Measurements from ENCODE around the gene SHLD1.

The SHLD1 gene

DNA sequence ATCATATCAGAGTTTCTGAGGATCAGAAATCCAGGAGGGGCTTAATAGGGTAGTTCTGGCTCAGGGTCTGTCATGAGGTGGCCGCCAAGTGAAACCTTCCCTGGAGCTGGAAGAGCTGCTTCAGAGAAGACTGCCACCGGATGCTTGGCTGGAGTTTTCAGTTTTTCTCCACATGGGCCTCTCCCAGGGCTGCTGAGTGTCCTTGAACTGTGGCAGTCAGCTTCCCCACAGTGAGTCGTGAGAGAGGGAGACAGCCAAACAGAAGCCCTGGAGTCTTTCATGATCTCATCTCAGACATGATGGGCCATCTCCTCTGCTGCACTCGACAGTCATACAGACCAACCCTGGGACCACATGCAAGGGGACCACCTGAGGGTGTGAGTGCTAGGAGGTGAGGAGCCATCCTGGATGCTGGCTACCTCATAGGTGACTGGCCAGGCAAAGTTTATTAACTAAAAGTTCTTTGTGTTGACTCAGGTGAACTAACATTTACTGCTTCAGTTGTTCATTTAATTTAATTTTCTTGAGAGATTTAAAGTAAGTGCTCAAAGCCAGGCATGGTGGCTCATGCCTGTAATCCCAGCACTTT lies 71.5 kb downstream of the SHLD1 start:
- no peak for DNase-seq

DNA sequence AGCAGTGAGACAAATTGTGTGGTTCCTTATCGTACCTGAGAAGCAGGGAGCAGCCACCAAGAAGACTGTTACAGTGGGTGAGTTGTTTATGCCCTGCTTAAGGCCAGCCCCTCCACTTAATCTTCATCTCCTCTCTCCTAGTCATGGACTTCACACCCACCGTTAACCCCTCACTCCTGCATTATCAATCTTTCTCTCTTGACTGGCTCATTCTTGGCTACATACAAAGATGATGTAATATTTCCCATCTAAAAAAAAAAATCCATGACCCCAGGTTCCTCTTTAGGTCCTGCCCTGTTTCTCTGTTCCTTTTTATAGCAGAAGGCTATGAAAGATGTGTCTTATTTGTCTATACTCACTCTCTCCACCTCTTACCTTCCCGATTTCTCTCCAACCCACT lies 72.4 kb downstream of the SHLD1 start:
- peak; percentile 68 to 70 for DNase-seq

DNA sequence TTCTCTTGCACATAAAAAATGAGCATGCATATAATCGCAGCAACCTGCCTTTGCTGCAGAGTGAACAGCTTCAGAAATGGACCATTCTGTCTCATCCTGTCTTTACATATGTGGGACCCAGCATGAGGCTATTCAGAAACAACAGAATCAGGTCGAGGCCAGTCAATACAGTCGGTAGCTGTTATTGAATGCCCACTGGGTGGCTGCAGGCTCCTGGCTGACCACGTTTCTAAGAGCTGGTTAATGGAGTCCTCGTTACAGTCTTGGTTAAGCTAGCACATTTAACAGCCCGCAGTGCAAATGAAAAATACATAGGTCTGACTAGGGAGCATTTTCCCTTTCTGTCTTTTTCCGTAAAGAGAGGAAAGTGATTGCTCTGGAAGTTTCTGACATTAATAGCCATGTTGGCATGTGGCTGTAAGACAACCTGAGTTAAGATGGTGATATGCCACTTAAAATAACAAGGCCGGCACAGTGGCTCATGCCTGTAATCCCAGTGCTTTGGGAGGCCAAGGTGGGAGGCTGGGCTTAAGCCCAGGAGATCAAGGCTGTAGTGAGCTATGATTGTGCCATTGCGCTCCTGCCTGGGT lies 75.0 kb downstream of the SHLD1 start:
- DNase-seq: no peak

DNA sequence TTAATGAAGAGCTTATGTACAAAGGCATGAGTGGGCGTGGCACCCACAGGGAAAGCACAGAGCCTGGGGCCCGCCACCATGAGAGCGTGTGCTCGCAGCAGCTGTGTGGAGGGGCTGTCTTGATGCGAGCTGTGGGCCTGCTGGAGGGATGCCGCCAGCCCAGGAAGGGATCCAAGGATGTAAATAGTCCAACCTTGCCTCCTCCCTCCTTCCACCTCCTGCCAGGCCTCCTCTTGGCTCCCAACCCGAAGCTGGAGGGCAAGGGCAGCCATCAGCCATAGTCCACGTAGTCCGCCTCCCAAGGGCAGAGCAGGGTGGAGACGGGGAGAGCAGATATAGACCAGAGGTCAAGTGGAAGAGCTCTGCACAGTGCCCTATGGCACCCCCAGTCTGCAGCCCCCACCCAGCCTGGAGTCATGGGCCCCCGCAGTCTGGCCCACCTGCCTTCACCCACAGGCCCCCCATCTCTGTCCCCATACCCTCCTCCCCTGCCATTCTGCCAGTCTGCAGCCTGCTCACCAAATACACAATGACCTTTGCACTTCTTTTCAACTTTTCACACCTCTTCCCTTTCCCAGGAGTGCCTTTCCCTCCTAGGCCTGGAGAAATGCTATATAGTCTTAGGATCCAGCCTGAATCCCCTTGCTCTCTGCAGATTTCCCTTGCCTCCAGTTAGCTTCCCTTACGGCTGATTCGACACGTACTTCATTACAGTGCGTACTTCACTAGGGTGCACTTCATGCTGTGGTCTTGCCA lies 77.1 kb downstream of the SHLD1 start:
- DNase-seq: no peak

DNA sequence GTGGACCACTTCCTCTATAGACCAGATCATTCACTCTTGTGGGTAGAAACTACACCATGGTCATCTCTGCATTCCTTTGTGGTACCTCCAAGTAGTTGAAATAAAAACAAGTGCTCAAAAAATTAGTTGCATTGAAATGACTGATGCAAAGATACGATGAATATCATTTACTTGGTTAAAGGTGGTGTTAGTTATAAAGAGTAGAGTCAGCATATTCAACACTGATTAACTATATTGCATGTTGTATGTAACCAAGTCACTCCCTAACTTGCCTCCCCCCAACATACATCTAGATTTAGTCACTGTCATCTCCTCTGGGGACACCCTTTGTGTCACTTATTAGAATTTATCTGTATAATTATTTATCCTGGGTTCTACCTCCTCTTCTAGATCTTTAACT lies 77.7 kb downstream of the SHLD1 start:
- DNase-seq: no peak

DNA sequence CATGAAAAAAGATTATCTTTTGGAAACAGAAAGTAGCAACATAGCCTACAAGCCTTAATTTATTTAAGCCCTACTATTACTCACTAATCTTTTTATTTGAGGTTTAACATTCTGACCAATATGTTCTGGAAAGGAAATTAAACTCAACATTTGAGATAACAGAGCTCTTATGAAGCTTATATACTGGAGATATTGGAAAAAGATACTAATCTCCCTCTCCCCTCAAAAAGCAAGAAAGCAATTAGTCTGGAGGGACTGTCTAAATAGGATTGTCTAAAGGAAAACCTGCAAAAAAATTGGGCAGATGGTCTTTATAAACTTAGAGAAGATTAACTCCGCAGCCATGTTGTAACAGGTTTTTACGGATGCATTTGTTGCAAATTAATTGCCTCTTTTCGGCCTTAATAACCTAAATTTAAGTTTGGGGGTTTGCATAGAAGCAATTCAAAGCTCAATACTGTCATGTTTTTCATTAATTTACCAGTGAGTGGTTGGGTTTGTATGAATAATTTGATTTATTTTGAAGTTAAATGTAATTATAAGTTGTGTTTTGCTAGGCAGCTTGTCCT lies 79.1 kb downstream of the SHLD1 start:
- no peak for DNase-seq

DNA sequence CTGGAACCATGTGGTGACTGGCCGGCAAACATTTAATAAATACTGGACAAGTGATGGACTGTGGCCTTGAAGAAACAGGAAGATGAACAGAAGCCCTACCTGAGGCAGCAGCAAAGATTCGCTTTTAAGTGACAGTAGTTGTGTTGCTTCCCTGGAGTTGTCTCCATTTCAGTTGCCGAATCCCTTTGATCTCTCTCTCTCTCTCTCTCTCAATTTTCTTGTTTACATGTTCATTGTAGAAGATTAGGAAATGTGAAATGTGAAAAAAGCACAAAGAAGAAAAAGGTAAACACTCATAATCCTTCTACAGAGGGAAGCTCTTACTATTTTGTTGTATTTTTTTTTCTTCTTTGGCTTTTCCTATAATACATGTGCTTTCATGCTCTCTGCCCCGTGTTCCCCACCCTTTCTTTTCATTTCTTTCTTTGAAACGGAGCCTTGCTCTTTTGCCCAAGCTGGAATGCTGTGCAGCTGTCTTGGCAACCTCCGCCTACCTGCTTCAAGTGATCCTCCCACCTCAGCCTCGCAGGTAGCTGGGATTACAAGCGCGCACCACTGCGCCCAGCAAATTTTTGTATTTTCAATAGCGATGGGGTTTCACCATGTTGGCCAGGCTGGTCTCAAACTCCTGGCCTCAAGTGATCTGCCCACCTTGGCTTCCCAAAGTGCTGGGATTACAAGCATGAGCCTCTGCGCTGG lies 81.5 kb downstream of the SHLD1 start:
- no peak for DNase-seq

DNA sequence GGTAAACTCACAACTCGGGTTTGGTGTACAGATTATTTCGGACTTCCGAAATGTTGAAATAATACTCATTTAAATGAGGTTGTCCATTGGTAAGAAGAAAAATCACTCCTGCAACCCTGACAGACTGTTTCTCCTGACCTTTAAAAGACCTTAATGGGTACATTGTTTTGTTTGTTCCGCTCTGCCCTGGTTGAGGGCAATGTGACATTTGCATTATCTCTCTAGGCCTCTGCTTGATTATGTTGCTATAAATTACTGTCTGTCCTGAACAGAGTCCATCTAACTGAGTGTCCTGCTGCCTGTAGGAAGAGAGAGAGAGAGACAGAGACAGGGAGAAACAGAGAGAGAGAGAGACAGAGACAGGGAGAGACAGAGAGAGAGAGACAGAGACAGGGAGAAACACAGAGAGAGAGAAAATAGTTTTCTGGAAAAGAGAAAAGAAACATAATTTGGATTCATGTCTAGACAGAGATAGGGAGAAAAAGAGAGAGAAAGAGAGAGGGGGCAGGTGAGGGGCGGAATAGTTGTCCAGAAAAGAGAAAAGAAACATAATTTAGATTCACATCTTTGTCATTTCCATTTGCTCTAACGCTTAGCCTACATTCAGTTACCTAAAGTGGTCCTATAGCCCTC lies 83.2 kb downstream of the SHLD1 start:
- DNase-seq: no peak

DNA sequence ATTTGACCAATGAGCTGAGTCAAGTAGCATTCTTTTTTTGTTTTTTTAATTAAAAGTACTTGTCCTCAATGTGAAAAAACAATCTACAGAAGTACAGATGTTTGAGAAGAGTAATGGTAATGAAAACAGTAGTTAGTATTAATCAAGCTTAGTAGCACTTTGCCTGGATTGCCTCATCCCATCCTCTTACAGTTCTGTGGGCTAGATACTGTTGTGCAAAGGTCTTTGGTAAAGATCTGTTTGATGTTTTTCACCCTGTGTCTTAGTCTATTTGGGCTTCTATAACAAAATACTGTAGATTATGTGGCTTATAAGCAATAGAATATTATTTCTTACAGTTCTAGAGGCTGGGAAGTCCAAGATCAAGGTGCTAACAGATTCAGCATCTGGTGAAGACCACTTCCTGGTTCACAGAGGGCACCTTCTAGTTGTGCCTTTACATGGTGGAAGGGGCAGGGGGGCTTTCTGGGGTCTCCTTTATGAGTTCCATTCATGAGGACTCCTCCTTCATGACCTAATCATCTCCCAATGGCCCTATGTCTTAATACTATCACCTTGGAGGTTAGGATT lies 84.3 kb downstream of the SHLD1 start:
- peak; percentile 44 to 55 for DNase-seq

DNA sequence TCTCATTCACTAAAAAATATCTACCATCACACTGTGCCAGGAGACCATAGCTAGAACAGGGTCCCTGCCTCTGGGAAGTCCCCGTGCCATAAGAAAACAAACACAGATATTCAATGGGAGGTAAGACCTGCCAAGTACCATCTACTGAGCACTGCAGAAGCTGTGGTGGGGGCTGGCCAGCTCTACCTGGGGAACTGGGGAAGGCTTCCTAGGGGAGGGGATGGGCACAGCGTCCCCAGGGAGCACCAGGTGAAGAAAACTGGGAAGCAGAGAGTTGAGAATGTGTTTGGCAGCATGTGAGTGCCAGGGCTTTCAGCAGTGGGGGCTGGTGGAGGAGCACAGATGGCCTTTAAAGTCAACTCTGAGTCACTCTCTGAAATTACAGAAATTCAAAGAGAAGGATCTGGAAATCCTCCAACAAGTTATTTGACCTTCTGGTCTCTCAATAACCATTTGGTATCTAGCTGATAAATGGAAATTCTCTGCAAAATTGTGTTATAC lies 85.2 kb downstream of the SHLD1 start:
- peak in 1 of 2 experiments; percentile 12 for DNase-seq

DNA sequence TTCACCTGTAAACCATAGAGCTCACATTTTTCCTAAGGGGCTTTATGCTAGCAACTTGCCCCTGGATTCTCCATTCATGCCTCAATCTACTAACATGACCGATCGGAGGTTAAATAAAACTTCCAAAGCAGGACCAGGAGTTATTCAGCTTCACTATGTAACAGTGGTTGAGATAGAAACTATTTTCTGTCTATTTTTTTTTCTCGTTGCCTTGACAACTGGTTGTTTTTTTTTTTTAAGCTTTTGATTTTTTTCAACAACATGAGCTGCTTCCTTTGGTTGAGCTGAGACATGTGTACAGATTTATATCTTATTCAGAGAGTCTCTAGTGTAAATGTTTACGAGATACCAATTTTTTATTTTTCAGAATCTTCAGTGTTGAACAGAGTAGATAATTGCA lies 85.7 kb downstream of the SHLD1 start:
- DNase-seq: no peak

DNA sequence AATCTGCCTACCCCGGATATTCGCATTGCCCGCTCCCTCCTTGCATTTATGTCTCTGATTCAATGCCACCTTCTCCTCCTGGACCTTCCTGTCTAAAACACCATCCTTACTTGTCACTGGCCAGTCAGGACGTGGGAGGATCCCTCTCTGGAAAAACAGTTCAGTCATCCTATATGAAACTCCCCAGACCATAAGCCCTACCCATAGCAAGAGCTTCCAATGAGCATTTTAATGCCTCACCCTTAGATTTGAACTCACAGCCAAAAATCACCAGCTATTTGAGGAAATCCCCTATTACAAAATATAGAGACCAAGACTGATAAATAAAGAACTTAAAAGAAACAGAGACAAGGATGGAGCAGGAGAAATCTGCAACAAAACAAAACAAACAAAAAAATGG lies 86.4 kb downstream of the SHLD1 start:
- DNase-seq: no peak

DNA sequence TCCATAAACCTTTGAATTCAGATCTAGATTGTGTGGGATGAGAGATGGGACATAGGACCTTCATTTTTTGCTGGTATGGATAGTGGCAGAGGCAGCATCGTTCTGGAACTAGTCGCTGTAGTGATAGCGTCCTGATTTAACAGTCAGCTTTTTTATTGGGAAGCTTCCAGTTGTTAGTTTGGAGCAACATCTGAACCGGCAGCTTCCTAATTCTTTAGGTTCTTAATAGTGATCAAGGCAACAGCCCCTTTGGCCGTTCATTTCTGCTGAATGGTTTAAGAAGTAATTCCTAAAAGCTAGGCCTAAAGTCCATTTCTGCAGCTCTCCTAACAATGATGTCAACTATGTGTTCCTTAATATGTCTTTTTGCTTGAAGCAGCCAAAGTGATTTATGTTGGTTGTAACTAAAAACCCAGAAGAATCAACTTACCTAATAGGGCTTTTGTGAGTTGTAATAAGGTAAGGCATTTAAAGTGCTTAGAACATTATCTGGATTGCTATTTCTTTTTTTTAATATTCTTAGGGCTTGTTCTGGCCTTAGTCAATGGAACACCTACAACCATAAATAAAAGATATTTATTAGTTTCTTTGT lies 90.3 kb downstream of the SHLD1 start:
- no peak for DNase-seq

DNA sequence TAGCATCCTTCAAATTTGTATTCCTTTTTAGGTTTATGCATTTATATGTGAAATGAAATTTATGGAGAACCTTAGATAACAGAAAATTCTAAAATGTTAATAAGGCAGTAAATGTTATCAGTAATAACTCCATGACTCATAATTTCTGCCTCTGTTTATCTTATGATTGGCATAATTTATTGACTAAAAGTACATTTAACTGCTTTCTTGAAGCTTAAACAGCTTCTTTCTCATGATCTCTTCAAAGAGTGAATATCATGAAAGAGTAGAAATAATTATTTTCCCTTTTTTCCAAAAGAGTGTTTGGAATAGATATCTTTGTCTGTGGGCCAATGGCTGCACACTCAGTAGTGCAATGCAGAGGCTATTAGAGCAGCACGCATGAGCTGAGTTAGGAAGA lies 91.3 kb downstream of the SHLD1 start:
- DNase-seq: no peak

DNA sequence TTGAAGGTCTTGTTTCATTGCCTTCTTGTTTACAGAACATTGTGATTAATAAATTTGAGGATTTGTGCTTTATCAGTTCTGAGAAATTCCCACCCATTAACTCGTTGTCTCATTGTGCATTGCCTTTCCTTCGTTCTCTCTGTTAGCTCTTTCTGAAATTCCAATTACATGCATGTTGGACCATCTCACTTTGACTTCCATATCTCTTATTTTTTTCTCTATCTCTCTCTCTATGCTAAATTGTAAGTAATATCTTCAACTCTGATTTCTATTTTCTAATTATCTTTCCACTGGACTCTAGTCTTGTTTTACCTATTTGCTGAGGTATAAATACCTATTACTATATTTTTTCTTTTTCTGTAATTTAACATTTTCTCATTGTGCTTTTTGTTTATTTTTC lies 92.3 kb downstream of the SHLD1 start:
- no peak for DNase-seq

DNA sequence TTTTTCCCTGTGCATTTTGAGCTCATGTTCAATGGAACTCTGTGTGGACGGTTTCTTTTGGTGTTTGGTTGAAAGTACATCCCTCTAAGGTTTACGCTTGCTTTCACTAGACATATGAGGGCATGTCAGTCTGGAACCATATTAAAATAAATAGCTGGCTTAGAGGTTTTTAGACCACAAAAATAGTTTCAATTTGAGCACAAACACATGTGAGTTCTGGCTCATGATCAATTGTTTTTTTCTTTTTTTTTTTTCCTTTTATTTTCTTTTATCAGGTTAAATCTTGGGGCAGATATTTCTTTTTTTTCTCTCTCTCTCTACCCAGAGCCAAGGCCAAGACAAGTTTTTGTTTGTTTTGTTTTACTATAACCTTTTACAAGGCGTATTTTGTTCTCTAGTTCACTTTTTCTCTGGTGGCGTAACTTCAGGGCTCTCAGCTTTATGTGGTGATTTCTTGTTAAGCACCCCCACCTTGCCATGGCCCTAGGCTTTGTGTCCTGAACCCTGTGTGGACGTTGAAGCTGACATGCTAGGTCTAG lies 92.9 kb downstream of the SHLD1 start:
- DNase-seq: no peak

DNA sequence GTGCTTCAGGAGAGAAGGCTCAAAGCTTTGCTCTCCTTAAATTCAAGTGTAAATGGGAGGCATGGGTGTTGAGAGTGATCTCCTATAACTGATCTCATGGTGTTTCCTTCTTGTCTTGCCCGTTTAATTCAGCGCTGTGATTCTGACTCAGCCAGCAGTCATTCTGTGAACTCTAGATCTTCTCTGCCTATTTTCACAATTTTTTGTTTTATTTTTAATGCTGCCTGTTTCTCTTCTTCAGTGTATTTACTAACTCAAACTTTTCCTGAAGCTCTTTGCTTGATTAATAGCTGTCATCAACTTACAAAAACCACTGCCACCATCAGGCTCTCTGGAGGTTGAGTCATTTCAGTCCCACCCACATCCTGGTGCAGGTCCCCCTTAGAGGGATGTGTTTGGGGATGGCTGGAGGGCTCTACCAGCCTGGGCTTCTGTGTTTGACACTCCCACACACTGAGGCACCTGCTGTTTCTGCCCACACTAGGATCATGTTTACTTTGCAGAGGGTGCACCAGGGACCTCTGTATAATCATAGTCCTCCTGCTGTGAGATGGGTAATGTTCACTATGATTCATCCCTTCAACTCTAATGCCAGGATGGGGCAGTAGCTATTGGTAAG lies 94.0 kb downstream of the SHLD1 start:
- DNase-seq: no peak

DNA sequence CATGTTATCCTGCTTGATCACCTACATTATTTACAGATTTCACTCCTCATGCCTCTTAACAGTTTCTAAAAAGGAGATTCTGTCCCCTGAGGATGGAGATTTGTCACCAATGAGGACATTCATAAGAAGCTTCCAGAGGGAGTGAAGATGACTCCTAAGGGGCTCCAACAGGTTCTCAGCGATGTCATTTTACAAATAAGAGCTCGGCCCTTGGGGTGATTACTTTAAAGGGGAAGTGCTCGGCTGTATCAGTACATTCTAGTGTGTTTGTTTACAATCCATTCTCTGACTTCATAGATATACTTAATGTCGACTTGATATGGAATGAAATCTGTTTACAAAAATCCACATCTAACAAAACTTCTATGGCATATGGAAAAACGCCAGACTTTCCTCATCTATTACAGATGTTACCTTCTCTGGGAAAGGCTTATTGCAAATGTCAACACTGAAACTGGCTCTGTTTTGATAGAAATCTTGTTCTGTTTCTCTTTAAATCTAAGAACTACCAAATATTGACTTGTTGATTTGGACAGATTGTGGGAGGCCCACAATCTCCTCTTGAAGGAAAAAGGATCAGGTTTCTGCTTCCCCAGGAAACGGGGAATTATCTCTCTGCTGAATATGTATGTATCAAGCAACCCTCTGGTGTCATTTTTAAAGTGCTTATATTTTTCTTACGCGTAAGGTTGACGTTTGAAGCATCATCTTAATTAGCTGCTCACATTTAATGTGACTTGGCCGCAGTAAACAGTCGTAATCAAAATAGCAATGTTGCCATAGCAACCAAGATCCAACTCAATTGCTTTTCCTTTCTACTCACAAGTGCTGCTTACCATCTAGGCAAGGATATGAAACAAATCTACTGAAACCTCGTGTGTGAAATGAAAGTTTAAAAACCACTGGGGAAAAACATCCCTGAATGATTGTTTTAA lies 95.7 kb downstream of the SHLD1 start:
- DNase-seq: no peak

DNA sequence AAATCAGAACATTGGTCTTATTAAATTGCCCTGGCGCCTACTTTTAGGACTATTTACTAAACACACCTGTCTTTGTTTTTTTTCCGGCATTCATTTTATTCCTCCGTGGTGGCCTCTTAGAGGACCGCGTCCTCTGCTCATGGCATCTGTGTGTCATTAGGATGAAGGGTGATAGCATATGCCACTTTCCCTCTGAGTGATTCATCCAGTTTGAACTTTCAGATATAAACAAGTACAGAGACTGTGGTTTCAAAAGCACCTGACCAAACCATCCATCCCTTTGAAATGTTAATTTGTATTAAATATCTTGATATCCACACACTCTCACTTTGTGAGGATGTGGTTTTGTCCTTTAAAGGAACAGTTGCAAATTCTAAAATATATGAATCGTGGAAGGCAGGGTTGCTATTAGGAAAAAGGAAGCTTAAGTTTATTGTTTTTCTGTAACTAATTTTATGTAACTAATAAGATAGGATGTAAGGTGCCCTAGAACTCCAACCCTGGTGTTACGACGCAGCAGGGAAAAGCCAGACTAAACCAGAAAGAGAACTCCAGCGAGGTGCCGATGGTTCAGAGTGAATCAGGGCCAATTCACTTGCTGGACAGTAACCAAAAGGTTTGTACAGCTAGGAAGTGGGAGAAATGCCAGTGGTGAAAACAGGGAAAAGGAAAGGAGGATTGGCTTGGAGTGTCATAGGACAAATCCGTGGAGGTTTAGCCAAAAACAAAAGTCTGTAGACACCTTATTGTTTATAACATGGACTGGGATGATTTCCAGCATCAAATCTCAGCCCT lies 98.7 kb downstream of the SHLD1 start:
- DNase-seq: no peak
